Posterior cingulate gyrus (tissue), 11 donors: Measurements from ENCODE around the gene ZNF281.

Source experiments
- DNase-seq, 10 donors: peaks; one replicate each; pipeline versions ENCODE4 v3.0.0 to v3.0.0-alpha.2; 2020 to 2021; ENCODE audit warnings: mixed read lengths in 3 of 10
- intact Hi-C: fragments of 100-400 bp; cut with DNase I; formaldehyde crosslinking; loops from one replicate; pipeline ENCODE4 v1.15.1; 2023

ZNF281 gene

DNA sequence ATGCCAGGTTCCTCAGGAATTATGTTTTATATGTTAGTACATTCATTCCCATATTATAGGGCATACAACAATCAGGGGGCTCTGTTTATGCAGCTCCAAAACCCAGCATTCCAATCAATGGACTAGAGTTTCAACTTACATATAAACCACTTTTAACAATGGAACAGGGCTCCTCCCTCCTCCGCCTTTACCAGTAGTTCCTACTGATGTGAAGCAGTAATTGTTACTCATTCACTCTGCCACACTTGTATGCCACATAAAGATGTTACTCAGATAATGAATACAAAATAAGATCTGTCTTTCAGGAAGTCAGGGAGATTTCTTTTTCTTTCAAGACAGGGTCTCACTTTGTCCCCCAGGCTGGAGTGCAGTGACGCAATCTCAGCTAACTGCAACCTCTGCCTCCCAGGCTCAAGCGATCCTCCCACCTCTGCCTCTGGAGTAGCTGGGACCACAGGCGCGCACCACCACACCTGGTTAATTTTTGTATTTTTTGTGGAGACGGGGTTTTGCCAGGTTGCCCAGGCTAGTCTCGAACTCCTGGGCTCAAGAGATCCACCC is 17.1 kb downstream of the ZNF281 start:
- intact Hi-C loops, result no loop called here
- DNase-seq, result peak in 1 of 10 donors; percentile 22

DNA sequence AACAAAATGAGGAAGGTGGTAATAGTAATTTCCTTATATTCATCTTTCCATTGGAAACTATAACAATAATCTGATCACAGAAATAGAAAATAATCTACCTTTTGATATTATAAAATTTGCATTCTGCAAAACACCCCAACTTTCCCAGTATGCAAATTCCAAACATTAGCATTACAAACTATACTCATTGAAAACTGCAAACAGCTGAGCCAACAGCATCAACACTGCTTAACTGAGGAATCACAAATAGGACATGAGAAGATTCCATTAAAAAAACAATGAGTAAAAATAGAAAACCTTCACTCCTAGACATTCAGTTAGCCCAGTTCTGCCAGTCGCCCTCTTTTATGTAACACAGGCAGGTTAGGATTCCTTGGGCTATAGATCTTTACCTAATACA is 18.1 kb downstream of the ZNF281 start:
- intact Hi-C loops, result no loop called here
- DNase-seq, result no peak

GRCh38 chr1:200388791-200389190 is 21.0 kb downstream of the ZNF281 start:
- intact Hi-C loops, result no loop called here

DNA sequence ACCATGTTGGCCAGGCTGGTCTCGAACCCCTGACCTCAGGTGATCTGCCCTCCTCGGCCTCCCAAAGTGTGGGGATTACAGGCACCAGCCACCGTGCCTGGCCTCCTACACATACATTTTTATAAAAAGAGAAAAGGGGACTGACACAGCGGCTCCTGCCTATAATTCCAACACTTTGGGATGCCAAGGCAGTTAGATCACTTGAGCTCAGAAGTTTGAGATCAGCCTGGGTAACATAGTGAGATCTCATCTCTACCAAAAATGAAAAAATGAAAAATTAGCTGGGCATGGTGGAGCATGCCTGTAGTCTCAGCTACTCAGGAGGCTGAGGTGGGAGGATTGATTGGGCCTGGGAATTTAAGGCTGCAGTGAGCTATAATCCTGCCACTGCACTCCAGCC is 23.4 kb downstream of the ZNF281 start:
- intact Hi-C loops, result no loop called here
- DNase-seq, result no peak

More at GRCh38 chr1:200388791-200389190, 21.0 kb downstream of the ZNF281 start:
- DNase-seq, result no peak

DNA sequence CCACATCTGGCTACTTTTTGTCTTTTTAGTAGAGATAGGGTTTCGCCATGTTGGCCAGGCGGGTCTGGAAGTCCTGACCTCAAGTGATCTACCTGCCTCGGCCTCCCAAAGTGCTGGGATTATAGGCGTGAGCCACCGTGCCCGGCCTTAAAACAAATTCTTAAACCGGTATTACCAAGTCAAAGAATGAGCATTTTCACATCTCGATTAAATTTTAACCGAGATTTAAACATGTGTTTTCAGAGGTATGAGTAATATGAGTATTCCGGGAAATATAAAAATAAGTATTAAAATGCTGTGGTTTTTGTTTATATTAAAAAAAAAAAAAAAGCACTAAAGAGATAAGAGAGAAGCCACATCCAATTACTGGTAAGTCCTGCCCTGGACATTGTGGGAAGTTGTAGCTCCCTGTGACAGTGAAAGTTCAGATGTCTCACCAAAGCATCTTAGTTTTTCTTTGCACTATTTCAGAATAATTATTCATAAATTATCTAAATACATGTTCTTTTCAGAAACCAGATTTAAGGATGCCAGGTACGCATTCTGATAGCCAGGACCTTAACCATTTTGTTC is 24.9 kb downstream of the ZNF281 start:
- intact Hi-C loops, result no loop called here
- DNase-seq, result no peak

DNA sequence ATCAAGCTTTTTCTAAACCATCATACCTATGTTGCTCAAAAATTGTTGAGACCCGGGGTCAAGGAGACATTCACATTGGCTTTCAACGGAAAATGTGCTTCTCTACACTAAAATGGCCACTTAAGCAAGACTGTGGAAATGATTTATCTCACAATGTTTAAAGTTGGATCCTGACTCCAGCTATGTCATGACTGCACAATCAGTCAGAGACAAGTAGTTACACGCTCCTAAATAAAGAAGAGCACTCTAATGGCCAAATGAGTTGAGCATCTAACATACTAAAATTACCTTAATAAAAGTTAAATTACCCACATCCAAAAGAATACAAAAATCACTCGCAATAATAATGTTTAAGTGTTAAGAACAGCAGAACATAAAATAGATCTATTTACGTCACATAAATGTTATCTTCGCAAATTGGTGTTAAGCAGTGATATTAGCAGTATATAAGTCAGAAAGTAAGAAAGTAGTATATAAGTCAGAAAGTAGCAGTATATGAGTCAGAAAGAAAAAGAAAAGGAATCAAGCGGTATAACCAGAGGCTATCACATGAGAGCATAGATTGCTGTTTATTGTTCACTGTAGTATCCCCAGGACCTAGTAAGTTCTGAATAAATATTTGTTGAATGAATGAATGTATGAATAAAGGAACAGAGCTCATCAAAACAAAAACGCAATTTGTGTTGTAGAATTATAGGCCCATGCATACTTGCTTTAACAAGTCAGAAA is 28.4 kb downstream of the ZNF281 start:
- intact Hi-C loops, result no loop called here
- DNase-seq, result no peak

DNA sequence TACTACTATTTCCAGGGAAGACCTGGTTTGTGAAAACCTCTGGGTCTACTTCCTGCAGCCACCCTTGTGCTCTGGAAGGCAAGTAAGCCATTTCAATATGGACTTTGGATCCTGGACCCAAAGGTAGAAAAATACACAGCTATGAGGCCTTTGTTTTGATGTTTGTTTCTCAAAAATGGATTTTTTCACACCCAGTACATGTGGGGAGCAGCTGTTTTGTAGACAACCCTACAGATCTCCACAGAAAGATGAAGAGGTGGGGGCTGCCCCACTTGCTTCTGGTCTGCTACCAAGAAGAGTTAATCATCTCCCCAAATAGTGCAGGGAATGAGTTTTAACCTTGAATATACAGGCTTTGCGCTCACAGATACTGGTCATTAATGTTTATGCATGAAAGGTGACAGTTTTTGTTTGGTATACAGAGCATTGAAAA is 29.2 kb downstream of the ZNF281 start:
- intact Hi-C loops, result no loop called here
- DNase-seq, result no peak

DNA sequence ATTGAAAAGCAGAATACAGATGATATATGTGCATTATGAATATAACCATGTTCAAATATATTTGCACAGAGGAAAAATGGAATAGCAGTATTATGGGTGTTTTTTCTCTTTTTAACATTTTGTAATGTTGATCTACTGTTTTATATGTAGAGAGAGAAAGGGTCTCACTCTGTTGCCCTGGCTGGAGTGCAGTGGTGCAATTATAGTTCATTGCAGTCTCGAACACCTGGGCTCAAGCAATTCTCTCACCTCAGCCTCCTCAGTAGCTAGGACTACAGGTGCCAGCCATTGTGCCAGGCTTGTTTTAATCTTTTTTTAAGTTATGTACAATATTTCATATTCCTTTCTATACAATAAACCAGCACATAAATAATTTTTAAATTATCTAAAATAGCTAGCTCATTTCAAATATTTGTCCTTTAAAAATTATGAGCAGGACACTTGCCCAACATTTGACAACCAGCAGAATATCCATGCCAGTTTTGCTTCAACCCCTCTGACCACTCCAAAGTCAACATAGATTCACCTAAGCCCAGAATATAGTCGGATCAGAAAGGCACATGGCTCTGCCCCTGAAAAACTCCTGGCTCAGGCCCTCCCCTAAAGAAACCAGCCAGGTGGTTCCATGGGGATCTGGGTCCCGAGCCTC is 29.8 kb downstream of the ZNF281 start:
- intact Hi-C loops, result no loop called here
- no peak for DNase-seq

- DNase-seq, result no peak
- intact Hi-C loops, result no loop called here
Measured at GRCh38 chr1:200379432-200379757, 30.4 kb downstream of the ZNF281 start.

DNA sequence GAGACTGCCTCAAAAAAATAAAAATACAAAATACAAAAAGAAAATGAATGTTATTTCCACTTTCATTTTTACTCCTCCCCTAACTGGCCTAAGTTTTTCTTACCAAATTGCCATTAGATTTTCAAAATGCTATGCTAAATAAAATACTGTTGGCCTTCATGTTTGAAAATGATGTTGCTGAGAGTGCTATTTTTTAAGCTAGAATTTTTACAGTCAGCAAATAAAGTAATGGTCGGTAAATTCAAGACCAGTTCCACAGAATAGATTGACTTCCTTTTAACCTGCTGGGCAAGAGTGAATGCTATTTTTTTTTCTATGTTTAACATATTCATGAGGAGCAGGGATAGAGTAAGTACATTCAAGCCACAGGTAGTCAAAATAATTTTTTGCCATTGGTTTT is 31.7 kb downstream of the ZNF281 start:
- DNase-seq, result no peak
- intact Hi-C loops, result no loop called here

GRCh38 chr1:200376528-200376927 is 33.3 kb downstream of the ZNF281 start:
- intact Hi-C loops, result no loop called here
- DNase-seq, result no peak

- intact Hi-C loops, result no loop called here
- no peak for DNase-seq
Measured at GRCh38 chr1:200374569-200375295, 35.1 kb downstream of the ZNF281 start.

GRCh38 chr1:200373811-200374231 is 36.0 kb downstream of the ZNF281 start:
- intact Hi-C loops, result no loop called here
- DNase-seq, result no peak

- intact Hi-C loops, result no loop called here
- no peak for DNase-seq
Measured at GRCh38 chr1:200372885-200373181, 37.0 kb downstream of the ZNF281 start.

DNA sequence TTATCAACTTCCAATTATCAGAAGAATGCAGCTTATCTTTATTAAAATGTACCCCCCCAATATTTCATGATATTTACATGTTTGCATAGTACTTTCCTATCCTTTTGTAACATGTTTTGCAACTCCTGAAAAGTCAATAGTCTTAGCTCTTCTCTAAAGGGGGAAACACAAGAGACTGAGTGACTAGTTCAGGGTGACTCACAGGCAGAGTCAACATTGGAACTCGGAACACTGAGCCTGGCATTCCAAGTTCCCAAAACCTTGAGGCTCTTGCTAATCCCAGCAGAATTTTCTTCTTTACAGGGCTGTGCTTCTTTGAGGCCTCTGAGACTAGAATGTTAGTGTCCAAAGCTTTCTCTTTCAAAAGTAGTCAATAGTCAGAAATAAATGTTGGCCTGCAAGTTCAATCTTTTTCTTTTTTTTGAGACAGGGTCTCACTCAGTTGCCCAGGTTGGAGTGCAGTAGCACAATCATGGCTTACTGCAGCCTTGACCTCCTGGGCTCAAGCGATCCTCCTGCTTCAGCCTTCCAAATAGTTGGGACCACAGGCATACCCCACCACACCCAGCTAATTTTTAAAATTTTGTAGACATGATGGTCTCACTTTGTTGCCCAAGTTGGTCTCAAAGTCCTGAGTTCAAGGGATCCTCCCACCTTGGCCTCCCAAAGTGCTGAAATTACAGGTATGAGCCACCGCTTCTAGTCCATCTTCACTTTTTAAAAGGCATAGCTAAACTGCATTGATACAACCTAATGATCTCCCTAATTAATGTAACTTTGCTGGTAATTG is 37.5 kb downstream of the ZNF281 start:
- no peak for DNase-seq
- intact Hi-C loops, result no loop called here

GRCh38 chr1:200369706-200370105 is 40.1 kb downstream of the ZNF281 start:
- intact Hi-C loops, result no loop called here
- DNase-seq, result no peak

- peak in 1 of 10 donors; percentile 51 for DNase-seq
- intact Hi-C loops, result no loop called here
Measured at GRCh38 chr1:200369131-200369530, 40.7 kb downstream of the ZNF281 start.

DNA sequence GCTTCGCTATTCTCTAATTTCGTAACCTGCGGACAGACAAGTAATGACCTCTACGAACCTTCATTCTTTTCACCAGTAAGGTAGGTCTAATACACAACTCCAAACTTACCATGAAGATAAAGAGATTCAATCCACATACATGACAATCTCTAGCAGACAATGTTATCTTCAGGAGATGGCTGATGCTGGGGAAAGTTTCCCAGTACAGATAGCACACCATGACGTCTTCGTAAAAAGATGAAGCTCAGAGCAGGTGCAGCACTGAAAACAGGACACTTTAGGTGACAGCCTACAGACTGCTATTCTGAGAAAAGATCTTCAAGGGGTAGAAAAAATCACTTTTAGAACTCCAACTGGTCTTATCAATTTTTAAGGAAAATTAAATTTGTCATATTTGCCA is 41.3 kb downstream of the ZNF281 start:
- intact Hi-C loops, result no loop called here
- no peak for DNase-seq

DNA sequence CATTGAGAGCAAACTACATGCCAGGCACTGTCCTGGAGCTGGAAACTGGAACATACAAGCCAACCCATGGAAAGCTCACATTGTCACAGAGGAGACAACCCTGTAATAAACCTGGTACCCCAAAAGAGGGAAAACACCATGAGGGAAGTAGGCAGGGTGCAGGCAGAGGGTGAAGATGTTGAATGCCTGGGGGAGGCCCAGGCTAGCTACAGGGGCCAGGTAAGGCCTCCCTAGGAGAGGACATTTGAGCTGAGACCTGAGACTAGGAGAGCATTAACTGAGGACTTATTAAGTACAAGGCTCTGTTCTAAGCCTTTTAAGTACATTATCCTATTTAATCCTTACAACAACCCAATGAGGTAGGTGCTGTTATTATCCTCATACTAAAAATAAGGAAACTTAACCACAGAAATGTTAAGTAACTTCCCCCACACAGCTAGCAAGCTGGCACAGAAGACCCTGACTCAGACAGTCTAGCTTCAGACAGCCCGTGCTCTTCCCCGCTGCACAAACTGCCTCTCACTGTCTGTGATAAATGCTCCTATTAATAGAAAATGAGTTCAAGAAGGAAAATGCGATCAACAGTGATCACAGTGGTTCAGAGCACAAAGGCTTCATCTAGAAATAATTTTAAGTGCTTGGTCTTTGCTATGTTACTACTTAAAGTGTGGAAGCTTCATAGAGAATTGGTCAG is 41.8 kb downstream of the ZNF281 start:
- intact Hi-C loops, result no loop called here
- peak in 3 of 10 donors; percentile 27 to 86 (median 38) for DNase-seq
